Measurements from ENCODE around the gene TM7SF2.

Gene TM7SF2

GRCh38 chr11:65090628-65091027, 21.0 kb upstream of the TM7SF2 start:
- no peak for DNase-seq

- no peak for DNase-seq
These were observed 16.2 kb upstream of the TM7SF2 start for GRCh38 chr11:65095427-65095826.

- peak; percentile 92 for DNase-seq
These were observed 15.5 kb upstream of the TM7SF2 start, which contains the start of gene VPS51 for GRCh38 chr11:65095974-65096806. TSS of gene VPS51 (plus strand) at chr11:65096214. CDS start at chr11:65096251, 37 bp downstream.

DNA sequence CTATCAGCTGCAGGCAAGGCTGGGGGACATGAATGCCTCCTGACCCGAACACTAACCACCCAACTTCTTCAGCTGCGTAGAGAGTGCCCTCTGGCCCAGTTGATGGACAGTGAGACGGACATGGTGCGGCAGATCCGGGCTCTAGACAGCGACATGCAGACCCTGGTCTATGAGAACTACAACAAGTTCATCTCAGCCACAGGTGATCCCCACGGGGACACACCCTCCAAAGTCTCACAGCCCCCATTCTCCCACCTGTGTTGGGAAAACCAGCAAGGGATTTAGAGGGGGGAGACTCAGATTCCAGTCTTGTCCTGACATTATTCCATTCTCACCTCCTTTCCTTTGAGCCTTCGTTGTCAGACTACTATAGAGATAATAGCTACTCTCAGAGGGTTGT, 14.7 kb upstream of the TM7SF2 start:
- DNase-seq = no peak

GRCh38 chr11:65100674-65101350, 10.9 kb upstream of the TM7SF2 start:
- no peak for DNase-seq

GRCh38 chr11:65102142-65103095, 9.3 kb upstream of the TM7SF2 start:
- no peak for DNase-seq

- DNase-seq = no peak
These were observed 8.2 kb upstream of the TM7SF2 start for GRCh38 chr11:65103476-65103875.

- DNase-seq = no peak
These were observed 7.0 kb upstream of the TM7SF2 start for GRCh38 chr11:65104628-65105027.

GRCh38 chr11:65107078-65107477, 4.6 kb upstream of the TM7SF2 start:
- no peak for DNase-seq

DNA sequence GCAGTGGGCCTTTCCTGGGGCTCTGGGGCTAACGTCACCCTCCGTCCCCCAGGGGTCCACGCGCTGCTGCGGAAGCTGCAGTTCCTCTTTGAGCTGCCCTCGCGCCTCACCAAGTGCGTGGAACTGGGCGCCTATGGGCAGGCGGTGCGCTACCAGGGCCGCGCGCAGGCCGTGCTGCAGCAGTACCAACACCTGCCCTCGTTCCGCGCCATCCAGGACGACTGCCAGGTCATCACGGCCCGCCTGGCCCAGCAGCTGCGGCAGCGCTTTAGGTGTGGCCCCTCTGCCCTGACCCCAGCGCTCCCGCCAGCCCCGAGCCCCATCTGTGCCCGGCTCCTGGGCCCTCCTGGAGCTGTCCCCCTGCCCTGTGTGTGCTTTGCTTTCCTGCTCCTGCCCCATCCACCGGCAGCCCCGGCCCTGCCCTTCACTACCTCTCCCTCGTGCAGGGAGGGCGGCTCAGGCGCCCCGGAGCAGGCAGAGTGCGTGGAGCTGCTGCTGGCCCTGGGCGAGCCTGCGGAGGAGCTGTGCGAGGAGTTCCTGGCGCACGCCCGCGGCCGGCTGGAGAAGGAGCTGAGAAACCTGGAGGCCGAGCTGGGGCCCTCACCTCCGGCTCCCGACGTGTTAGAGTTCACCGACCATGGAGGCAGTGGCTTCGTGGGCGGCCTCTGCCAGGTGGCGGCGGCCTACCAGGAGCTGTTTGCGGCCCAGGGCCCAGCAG, 3.8 kb upstream of the TM7SF2 start:
- no peak for DNase-seq

- no peak for DNase-seq
These were observed 3.1 kb upstream of the TM7SF2 start for GRCh38 chr11:65108469-65109123.

GRCh38 chr11:65109231-65110198, 2.2 kb upstream of the TM7SF2 start:
- DNase-seq = no peak

DNA sequence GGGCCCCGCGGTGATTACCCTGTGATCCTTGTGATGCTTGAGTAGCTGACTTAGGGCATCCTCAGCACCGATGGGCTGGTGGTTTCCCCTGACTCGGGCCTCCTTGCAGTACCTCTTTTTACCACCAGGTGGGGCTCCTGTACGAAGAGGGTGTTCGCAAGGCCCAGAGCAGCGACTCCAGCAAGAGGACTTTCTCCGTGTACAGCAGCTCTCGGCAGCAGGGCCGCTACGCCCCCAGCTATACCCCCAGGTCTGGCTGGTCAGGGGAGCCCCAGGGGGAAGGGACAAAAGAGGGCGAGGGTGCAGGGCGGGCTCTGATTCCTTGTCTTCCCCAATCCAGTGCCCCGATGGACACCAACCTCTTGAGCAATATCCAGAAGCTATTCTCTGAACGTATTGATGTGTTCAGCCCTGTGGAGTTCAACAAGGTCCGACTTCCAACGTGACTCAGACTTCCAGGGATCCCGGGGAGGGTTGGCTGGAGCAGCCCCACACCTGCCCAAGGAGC, 1.3 kb upstream of the TM7SF2 start:
- peak; percentile 95 for DNase-seq

DNA sequence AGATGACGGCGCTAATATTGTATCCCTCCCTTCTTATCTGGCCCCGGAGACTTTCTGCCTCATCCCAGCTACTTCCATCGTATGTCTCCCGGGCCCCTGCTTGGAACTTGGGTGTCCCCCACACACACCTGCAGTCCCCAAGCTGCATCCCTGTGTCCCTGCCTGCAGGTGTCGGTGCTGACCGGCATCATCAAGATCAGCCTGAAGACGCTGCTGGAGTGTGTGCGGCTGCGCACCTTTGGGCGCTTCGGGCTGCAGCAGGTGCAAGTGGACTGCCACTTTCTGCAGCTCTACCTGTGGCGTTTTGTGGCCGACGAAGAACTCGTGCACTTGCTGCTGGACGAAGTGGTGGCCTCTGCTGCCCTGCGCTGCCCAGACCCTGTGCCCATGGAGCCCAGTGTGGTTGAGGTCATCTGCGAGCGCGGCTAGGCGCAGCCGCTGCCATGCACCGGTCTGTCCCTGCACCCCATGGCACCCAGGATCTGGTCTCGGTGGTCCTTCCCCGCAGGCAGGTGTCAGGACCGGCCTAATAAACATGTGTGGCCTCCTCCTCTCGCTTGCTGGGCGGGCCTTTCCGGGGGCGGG, 421 bp upstream of the TM7SF2 start:
- DNase-seq = no peak

DNA sequence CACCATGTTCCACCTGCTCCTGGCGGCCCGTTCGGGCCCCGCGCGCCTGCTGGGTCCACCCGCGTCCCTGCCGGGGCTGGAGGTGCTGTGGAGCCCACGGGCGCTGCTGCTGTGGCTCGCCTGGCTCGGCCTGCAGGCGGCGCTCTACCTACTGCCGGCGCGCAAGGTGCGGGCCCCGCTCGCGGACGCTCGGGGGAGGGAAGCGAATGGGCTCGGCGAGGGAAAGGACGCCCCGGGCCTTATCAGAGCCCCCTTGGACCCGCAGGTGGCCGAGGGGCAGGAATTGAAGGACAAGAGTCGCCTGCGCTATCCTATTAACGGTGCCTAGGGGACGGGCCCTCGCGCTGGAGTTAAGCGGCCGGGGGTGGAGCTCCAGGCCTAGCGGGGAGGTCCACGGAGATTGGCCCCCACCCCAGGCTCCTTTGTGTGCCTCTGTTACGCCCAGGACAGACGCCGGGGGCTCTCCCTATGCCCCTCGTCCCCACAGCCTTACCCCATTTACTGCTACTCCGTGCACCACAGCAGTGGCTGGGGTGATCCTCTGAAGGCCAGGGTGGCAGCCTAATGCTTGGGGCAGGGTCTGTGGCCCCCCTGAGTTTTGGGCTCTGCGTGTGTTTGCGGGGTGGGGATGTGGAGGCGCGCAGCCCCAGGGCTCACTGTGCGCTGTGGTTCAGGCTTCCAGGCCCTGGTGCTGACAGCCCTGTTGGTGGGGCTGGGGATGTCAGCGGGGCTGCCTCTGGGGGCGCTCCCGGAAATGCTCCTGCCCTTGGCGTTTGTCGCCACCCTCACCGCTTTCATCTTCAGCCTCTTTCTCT, 1.1 kb downstream of the TM7SF2 start:
- peak; percentile 78 for DNase-seq

DNA sequence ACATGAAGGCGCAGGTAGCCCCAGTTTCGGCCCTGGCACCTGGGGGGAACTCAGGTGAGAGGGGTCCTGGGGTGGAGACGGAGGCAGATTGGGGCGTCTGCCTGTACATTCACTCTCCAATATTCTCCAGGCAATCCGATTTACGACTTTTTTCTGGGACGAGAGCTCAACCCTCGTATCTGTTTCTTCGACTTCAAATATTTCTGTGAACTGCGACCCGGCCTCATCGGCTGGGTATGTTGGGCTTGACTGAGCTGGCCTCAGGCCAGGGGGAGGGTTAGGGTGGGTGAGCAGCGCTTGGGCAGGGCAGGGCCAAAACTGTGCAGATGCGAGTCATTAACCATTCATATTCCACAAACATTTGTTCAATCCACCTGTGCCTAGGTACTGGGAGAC, 1.7 kb downstream of the TM7SF2 start:
- DNase-seq = no peak

DNA sequence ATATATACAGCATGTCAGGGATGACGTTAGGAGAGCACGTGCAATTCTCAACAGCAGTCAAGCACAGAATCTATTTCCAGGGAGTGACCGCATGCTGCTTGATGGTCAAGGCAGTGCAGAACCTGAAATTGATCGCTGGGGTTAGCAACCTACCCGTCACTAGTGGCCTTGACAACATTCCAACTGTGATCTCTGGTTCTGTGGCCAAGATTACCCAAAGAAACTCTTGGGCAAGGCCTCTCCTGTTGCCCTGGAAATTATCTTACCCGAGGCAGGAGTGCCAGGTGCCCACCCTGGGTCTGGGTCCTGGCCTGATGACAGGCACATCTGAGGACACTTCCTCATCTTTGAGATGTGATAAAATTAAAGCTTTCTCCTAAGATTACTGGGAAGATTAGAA, 2.2 kb downstream of the TM7SF2 start:
- DNase-seq = no peak

GRCh38 chr11:65114538-65115171, 3.0 kb downstream of the TM7SF2 start:
- DNase-seq = no peak
